Common myeloid progenitor, CD34-positive (primary cell): ENCODE data around the gene ZNF366.

Source experiments
- CTCF ChIA-PET: fragments of 350-600 bp; sonication (Branson Sonifier 250); formaldehyde crosslinking; loops from one replicate; lab custom pipeline; 2021; ENCODE audit warnings: antibody characterized with exemption; lab: Charles Lee
- POLR2A ChIA-PET: fragments of 350-600 bp; sonication (Branson Sonifier 250); formaldehyde crosslinking; loops from one replicate; lab custom pipeline; 2021; ENCODE audit warnings: antibody characterized with exemption; lab: Charles Lee
- DNase-seq, 3 donors: peaks; one replicate each; pipeline versions ENCODE4 v3.0.0 to v3.0.0-alpha.2; 2013
- H3K27ac ChIP-seq, 2 experiments: 1 replicate in 1 of 2; 2 replicates in 1 of 2; pipeline ENCODE4 v1.7.0; 2013; ENCODE audit warnings: inconsistent platforms in 2 of 2, low read length in 2 of 2, mild to moderate bottlenecking in 2 of 2, low read depth in 1 of 2, moderate library complexity in 1 of 2; ENCODE audit not compliant: severe bottlenecking in 2 of 2, insufficient read depth in 1 of 2, poor library complexity in 1 of 2
- H3K27me3 ChIP-seq, 5 experiments: replicated peaks in 2 of 5; 1 replicate in 3 of 5; 2 replicates in 2 of 5; pipeline versions ENCODE4 v1.6.1 to v1.7.0; 2013; ENCODE audit warnings: low read length in 4 of 5, mild to moderate bottlenecking in 2 of 5, moderate library complexity in 2 of 5, inconsistent platforms in 1 of 5; ENCODE audit not compliant: insufficient read depth in 5 of 5, control insufficient read depth in 4 of 5
- H3K36me3 ChIP-seq, 4 experiments: 1 replicate in 2 of 4; 2 replicates in 2 of 4; pipeline versions ENCODE4 v1.6.1 to v1.7.0; 2013; ENCODE audit warnings: low read length in 3 of 4, control low read depth in 1 of 4, mild to moderate bottlenecking in 1 of 4; ENCODE audit not compliant: control insufficient read depth in 4 of 4, insufficient read depth in 4 of 4
- H3K4me1 ChIP-seq, 4 experiments: 1 replicate in 3 of 4; 2 replicates in 1 of 4; pipeline versions ENCODE4 v1.6.1 to v1.7.1; 2013; ENCODE audit warnings: low read length in 3 of 4, mild to moderate bottlenecking in 3 of 4, control low read depth in 1 of 4, inconsistent platforms in 1 of 4, moderate library complexity in 1 of 4; ENCODE audit not compliant: control insufficient read depth in 4 of 4, insufficient read depth in 4 of 4; ENCODE audit errors: control extremely low read depth in 1 of 4
- H3K4me3 ChIP-seq, 7 experiments: 1 replicate in 4 of 7; 2 replicates in 3 of 7; pipeline versions ENCODE4 v1.5.1 to v1.7.0; 2013; ENCODE audit warnings: mild to moderate bottlenecking in 7 of 7, low read length in 6 of 7, moderate library complexity in 6 of 7, inconsistent platforms in 2 of 7, low read depth in 2 of 7, control low read depth in 1 of 7; ENCODE audit not compliant: insufficient read depth in 4 of 7, control insufficient read depth in 1 of 7; ENCODE audit errors: extremely low read depth in 1 of 7
- H3K9me3 ChIP-seq, 5 experiments: 1 replicate in 4 of 5; 2 replicates in 1 of 5; pipeline versions ENCODE4 v1.6.1 to v1.7.1; 2013; ENCODE audit warnings: low read length in 4 of 5, mild to moderate bottlenecking in 2 of 5, inconsistent platforms in 1 of 5, low read depth in 1 of 5, moderate library complexity in 1 of 5; ENCODE audit not compliant: control insufficient read depth in 4 of 5, insufficient read depth in 2 of 5; ENCODE audit errors: control extremely low read depth in 1 of 5
- WGBS: methylation state at CpG from one replicate; pipeline ENCODE4 v1.1.5; 2013; ENCODE audit not compliant: insufficient coverage; 5-methylcytosine and 5-hydroxymethylcytosine counted together

The ZNF366 gene

DNA sequence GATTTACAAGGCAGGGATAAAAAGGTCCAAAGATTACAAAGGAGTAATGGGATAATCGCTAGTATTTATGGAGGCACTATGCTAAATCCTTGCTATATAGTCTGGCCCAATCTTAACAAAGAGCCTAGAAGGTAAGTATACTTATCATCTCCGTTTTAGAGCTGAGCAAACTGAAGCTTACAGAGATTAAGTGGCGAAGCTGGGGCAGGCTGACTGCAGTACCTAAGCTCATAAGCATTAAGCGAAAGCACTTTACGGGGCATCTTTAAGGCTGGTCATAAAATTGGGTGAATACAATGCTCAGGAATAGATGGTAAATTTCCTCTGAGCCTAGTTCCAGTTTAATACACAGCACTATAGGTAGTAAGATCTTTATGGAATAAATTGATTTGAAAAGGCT is 30.0 kb upstream of the ZNF366 start:
- H3K27me3 ChIP-seq = peaks cover 0 to 3% (median 0%) of the 10 kb centered on the region in 5 experiments
- H3K4me1 ChIP-seq = no peaks in the 10 kb centered on the region
- CTCF ChIA-PET = interaction anchor here (0.5 kb wide), 1 partner anchor 12 kb away, joined by 3 read pairs; no protein-coding TSS in a partner anchor
- POLR2A ChIA-PET = no interaction called here
- peaks cover 0 to 4% (median 0%) of the 10 kb centered on the region in 5 experiments for H3K9me3 ChIP-seq
- H3K27ac ChIP-seq = no peak overlapping the region
- no peak overlapping the region for H3K4me3 ChIP-seq
- WGBS = 100% methylated on average over 5 of the region's 5 CpGs
- DNase-seq = no peak
- H3K36me3 ChIP-seq = no peaks in the 10 kb centered on the region

DNA sequence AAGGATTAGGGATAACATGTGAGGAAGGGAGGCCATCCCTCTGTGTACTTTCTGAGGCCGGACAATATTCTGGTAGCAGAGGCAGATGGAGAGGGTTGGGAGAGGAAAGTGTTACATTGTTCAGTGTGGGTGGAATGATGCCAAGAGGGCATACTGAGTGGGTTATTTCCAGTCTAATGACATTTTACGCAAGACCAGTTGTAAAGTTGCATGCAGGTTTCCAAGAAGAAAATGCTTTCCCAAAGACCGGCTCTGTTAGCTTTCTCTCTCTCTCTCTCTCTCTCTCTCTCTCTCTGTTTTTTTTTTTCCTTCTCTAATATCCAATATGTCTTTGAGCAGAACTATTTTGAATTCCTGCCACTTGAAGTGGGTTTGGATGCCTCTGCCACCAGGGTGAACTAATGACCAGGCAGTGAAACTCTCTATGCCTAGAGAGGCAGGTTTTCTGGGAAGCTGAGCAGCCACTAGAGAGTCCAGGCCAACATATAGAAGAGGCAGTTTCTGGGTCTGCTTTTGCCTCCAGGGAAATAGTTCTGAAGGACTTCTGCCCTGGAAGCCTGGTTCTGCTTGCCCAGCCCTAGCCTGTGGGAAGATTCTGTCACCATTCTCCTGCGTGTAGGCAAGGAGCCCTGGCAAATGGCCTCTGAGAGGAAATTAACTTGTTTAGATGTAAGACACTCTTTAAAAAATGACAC is 24.4 kb upstream of the ZNF366 start:
- CTCF ChIA-PET = interaction anchor here (0.6 kb wide), 1 partner anchor 27 kb away, joined by 3 read pairs; no protein-coding TSS in a partner anchor

DNA sequence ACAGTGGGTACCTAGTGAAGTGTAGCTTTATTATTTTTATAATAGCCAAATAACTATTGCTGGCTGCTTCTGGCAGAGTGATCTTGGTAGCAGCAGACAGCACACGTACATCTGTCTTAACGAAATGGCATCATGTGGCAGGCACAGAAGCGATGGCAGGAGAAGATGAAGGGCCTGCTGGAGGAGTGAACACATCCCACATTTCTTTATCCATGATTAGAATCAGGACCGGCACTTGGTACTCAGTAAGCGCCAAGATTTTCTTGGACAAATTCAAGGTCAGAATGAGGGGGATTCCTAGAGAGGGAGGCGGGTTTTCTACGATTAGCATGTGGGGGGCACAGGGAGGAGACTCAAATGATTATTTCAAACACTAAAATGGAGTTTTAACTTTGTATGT is 23.0 kb upstream of the ZNF366 start:
- no CpG with 5 or more reads among the region's 7 CpGs for WGBS
- Histone ChIP-seq H3K4me1 (peaks cover 0 to 7% (median 0%) of the 10 kb centered on the region in 4 experiments), H3K27me3 (no peaks in the 10 kb centered on the region), H3K9me3 (peaks cover 0 to 4% (median 0%) of the 10 kb centered on the region in 5 experiments), H3K27ac (no peak overlapping the region), H3K4me3 (no peak overlapping the region), H3K36me3 (no peaks in the 10 kb centered on the region)
- ChIA-PET CTCF (no interaction called here), POLR2A (no interaction called here)
- DNase-seq = no peak

More for the DNA sequence above, 24.4 kb upstream of the ZNF366 start:
- 100% methylated on average over 4 of the region's 4 CpGs for WGBS
- no peaks in the 10 kb centered on the region for H3K4me1 ChIP-seq
- H3K27me3 ChIP-seq = no peaks in the 10 kb centered on the region
- no peaks in the 10 kb centered on the region for H3K36me3 ChIP-seq
- H3K9me3 ChIP-seq = peaks cover 0 to 4% (median 0%) of the 10 kb centered on the region in 5 experiments
- no peak for DNase-seq
- POLR2A ChIA-PET = no interaction called here
- no peak overlapping the region for H3K4me3 ChIP-seq
- no peak overlapping the region for H3K27ac ChIP-seq

DNA sequence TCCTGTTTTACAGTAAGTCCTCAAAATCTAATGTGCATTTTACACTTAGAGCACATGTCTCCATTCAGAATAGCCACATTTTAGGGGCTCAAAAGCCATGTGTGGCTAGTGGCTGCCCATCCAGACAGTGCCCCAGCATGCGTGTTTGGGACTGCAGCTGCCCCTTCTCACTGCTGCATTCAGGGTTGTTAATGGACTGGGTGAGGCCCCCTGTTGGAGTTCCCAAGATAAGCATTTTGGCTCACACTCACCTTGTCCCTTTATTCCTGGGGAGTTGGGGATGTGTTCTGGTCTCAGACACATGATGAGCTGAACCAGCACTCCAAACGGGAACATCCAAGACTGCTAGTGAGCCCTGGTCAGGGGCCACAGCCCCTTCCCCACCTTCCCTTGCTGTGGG is 22.2 kb upstream of the ZNF366 start:
- DNase-seq = no peak
- CTCF ChIA-PET = no interaction called here
- peaks cover 0 to 7% (median 0%) of the 10 kb centered on the region in 4 experiments for H3K4me1 ChIP-seq
- no peak overlapping the region for H3K4me3 ChIP-seq
- H3K36me3 ChIP-seq = no peaks in the 10 kb centered on the region
- peaks cover 0 to 4% (median 0%) of the 10 kb centered on the region in 5 experiments for H3K9me3 ChIP-seq
- no peak overlapping the region for H3K27ac ChIP-seq
- POLR2A ChIA-PET = no interaction called here
- WGBS = 81% methylated on average over 2 of the region's 2 CpGs
- no peaks in the 10 kb centered on the region for H3K27me3 ChIP-seq

DNA sequence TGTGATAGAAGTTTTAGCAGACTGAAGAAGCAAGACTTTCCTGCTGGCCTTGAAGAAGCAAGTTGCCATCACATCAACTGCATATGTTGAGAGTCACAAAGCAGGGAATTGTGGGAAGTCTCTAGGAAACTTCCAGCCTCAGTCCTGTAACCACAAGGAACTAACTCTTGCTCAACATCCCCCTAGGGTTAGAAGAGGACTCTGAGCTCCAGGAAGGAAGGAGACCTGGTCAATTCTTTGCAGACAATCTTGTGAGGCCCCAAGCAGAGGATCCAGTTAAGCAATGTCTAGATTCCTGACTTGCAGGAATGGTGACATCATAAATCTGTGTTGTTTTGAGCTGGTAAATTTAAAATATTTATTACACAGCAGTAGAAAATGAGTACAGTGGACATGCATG is 18.6 kb upstream of the ZNF366 start:
- DNase-seq = no peak
- no peaks in the 10 kb centered on the region for H3K36me3 ChIP-seq
- H3K4me3 ChIP-seq = no peak overlapping the region
- no peak overlapping the region for H3K27ac ChIP-seq
- peaks cover 0 to 8% (median 3%) of the 10 kb centered on the region in 5 experiments for H3K9me3 ChIP-seq
- CTCF ChIA-PET = interaction anchor here (1.0 to 6.5 kb wide), 3 partner anchors 28 to 176 kb away, joined by 3 to 87 read pairs (median 3); no protein-coding TSS in a partner anchor
- H3K4me1 ChIP-seq = peaks cover 0 to 7% (median 0%) of the 10 kb centered on the region in 4 experiments
- POLR2A ChIA-PET = interaction anchor here (0.7 kb wide), 1 partner anchor 63 kb away, joined by 3 read pairs; no protein-coding TSS in a partner anchor
- H3K27me3 ChIP-seq = no peaks in the 10 kb centered on the region

DNA sequence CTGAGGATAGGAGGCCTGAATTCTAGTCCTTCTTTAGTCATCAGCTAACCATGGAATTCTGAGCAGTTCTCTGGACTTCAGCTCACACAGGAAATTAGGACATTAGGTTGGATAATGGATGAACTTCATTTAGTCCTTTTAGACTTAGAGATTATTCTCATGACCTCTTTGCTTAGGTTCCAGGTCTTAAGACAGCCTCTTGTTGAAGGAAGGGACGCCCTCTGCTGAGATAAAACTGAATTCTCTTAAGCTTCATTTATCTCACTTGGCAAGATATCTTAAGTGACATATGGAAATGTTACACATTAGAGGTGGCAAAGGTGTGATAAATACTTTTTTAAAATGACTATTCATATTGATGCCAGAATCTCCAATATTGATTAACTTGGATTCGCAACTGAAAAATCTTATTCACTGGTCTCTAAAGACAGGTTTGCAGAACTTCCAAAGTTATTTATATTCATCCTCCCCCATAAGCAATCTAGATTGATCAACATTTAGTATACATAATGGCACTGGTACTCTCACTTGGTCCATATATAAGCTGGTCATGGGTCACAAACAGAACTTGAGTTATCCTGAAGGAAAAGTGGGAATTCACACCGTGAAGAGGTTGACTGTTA is 16.9 kb upstream of the ZNF366 start:
- Histone ChIP-seq H3K9me3 (peaks cover 2 to 13% (median 6%) of the 10 kb centered on the region in 5 experiments), H3K4me3 (no peak overlapping the region), H3K4me1 (peaks cover 0 to 7% (median 0%) of the 10 kb centered on the region in 4 experiments), H3K27ac (no peak overlapping the region), H3K27me3 (no peaks in the 10 kb centered on the region), H3K36me3 (no peaks in the 10 kb centered on the region)
- ChIA-PET CTCF (interaction anchor here (0.7 to 6.5 kb wide), 24 partner anchors 11 to 167 kb away, joined by 3 to 87 read pairs (median 4); partner anchors contain the start of gene ZNF366), POLR2A (no interaction called here)
- DNase-seq = peak; percentile 81 to 87 (median 84)
- WGBS = 67% methylated on average over 1 of the region's 3 CpGs

DNA sequence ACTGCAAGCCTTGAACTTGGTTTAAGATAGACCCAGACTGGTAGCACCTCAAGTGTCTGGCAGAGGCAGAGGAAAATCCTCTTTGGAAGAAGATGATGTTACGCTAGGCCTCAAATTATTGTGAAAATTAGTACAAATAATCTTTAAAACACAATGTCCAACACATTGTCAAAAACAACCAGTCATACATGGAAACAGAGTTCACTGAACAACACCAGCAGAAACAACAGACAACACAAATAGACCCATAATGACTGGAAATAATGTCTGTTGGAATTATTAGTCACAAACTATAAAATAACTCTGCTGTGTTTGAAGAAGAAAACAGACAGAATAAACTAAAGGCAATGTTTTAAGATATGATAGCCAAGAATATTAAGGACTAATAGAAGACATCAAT is 15.4 kb upstream of the ZNF366 start:
- WGBS = no CpG with 5 or more reads among the region's 1 CpG
- ChIA-PET POLR2A (no interaction called here), CTCF (interaction anchor here (1.0 to 6.5 kb wide), 3 partner anchors 13 to 155 kb away, joined by 4 to 87 read pairs (median 6); no protein-coding TSS in a partner anchor)
- Histone ChIP-seq H3K4me3 (no peak overlapping the region), H3K9me3 (peaks cover 2 to 14% (median 6%) of the 10 kb centered on the region in 5 experiments), H3K27me3 (no peaks in the 10 kb centered on the region), H3K27ac (no peak overlapping the region), H3K4me1 (peaks cover 0 to 15% (median 4%) of the 10 kb centered on the region in 4 experiments), H3K36me3 (no peaks in the 10 kb centered on the region)
- DNase-seq = peak in 1 of 3 donors; percentile 11
